CD4-positive, alpha-beta T cell treated with Interleukin-17A for 1 hour (primary cell): Measurements from ENCODE around the gene KISS1R.
"Not testable (repeated sequence)": the region's sequence is repeated elsewhere in the genome, so short reads cannot be mapped to it uniquely, and the experiment has no call there.

Source experiments
- DNase-seq: peaks from one replicate; pipeline ENCODE4 v3.0.0-alpha.2; 2020

Gene KISS1R

GRCh38 chr19:882871-883497 is 34.1 kb upstream of the KISS1R start:
- no peak for DNase-seq

GRCh38 chr19:883661-884211 is 33.4 kb upstream of the KISS1R start:
- no peak for DNase-seq

- DNase-seq = no peak
These were observed 32.5 kb upstream of the KISS1R start for GRCh38 chr19:884420-885211.

DNA sequence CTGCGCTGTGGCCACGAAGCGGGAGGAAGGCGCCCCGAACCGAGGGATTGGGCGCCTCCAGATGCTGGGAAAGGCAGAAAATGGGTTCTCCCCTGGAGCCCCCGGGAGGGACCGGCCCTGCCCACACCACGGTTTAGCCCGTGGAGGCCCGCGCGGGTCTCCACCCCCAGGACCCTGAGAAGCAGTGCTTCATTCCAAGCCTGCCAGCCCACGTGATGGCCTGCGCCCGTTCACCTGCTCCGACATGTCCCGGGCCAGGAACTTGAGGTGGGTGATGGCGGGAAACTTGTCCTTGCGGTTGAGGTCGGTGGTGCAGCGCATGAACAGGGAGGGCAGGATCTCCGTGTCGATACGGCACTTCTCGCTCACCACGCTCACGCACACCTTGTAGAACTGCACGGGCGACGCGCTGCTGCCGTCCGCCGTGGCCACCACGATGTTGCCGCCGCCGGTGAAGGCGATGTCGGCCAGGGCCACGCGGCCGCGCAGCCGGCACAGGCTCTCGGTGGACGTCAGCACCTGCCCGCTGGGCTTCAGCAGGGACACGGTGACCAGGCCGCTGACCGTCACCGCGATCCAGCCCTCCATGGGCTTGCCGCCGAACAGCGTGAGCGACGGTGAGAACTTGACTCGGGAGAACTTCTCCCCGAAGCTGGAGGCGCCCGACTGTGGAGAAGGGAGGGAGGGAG is 31.5 kb upstream of the KISS1R start:
- DNase-seq = no peak

DNA sequence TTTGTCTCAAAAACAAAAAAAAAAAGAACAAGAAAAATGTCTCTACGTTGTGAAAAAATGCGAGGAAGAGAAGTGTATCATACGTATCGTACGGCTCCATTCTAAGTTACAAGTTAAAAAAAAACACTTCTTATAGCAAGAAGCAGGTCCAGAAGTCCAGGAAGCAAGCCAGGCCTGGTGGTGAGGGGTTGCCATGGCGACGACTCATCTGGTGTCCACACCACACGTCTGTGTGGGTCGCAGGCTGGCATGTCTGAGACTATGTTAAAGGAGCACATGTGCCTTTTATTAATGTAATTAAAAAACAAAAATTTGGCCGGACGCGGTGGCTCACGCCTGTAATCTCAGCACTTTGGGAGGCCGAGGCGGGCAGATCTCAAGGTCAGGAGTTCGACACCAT is 30.1 kb upstream of the KISS1R start:
- no peak for DNase-seq

- no peak for DNase-seq
These were observed 29.5 kb upstream of the KISS1R start for GRCh38 chr19:887599-887998.

DNA sequence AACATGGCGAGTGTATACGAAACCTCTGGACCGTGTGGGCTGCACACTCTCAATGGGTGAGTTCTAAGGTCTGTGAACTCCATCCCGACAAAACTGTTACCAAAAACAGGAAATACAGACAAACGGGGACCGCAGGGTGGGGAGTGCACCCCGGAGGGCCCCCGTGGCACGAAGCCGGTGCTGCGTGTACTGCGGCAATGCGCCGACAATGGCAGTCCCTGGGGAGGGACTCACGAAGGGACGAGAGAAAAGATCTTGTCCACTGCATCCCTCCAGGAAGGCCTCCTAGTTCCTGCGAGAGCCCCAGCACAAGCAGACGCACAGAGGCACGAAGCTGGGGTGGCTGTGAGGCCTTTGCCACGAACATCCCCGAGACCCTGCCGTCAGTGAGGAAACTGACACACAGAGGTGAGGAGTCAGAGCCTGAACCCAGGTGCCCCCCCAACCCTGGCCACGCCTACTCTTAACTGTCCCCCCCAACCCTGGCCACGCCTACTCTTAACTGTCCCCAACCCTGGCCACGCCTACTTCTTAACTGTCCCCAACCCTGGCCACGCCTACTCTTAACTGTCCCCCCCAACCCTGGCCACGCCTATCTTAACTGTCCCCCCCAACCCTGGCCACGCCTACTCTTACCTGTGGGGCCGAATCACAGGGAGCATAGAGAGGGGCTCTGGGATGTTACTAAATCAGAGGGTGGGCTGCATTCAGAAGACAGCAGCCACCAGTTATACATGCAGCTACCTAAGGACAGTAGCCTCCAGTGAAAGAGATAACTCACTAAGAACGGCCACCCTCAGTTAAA is 28.4 kb upstream of the KISS1R start:
- DNase-seq = no peak

DNA sequence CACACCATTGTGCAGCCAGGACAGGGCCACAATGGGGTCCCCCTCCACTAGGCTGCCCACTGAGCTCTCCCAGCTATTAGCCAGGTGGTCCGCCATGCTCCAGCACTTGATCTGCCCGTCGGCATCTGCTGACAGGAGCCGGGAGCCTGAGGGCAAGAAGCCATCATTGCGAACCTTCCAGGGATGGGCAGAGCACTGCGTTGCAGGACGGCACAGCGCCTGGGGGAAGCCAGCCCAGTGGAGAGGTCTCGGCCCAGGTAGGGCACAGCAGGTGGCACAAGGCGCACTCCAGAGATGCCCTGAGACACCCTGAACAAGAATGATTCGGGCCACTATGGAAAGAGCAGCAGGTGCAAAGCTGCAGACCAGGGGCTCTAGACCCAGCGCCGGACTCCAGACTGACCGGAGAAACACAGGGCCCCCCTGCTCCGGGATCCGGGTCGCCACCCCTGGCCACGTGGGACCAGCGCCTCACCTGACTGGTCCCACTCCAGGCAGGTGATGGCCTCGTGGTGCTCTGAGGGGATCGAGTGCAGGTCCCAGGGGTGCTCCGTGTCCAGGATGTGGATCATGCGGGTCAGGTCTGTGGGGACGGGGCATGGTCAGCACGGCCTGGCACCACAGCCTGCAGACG is 27.4 kb upstream of the KISS1R start:
- no peak for DNase-seq

- DNase-seq = no peak
These were observed 26.3 kb upstream of the KISS1R start for GRCh38 chr19:890831-891230.

GRCh38 chr19:891421-892200 is 25.5 kb upstream of the KISS1R start:
- not testable (repeated sequence) for DNase-seq

- DNase-seq = no peak
These were observed 24.8 kb upstream of the KISS1R start for GRCh38 chr19:892243-892893.

GRCh38 chr19:892894-893689 is 24.0 kb upstream of the KISS1R start, which contains the start of the genes MED16 and RNU6-9:
Gene MED16 (minus strand): TSS chr19:893187. CDS start chr19:891131, 2,056 bp downstream.
Gene RNU6-9 (plus strand): TSS chr19:893484.
- DNase-seq = peak; percentile 94

DNA sequence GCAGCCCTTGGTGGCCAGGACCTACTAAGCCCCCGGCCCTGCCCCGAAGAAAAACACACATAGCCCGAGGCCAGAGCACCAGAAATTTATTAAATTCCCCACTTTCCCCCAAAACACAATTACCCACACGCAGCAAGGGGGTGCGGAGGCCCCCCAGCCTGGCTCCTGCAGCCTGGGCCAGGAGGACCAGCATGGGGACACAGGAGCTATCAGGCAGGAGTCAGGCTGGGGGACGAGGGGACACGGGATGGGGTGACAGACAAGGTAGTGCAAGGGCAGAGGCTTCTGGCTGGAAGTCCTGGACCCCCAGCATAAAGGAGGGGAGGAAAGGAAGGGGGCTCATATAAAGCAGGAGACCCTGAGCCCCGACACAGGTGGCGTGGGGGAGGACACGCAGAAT is 20.7 kb upstream of the KISS1R start:
- DNase-seq = no peak

GRCh38 chr19:896999-897398 is 20.1 kb upstream of the KISS1R start:
- no peak for DNase-seq

GRCh38 chr19:897442-898039 is 19.6 kb upstream of the KISS1R start:
- no peak for DNase-seq

DNA sequence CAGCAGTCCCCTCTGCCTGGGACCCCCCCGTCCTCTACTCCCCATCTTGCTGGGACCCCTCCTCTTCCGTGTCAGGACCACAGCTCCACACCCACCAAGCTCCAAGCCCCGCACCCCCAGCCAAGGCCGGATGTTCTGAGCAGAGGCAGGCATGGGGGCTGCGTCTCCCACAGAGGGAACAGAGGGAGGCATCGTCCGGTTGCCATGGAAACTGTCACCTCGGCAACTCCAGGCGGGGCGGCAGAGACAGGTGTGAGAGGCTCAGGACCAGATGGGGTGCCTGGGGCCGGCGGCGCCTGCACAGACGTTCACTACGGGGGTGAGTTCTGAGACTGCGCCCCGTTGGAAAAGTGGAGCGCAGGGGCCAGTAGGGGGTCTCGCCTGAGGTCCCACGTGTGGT is 18.5 kb upstream of the KISS1R start:
- peak; percentile 49 for DNase-seq

DNA sequence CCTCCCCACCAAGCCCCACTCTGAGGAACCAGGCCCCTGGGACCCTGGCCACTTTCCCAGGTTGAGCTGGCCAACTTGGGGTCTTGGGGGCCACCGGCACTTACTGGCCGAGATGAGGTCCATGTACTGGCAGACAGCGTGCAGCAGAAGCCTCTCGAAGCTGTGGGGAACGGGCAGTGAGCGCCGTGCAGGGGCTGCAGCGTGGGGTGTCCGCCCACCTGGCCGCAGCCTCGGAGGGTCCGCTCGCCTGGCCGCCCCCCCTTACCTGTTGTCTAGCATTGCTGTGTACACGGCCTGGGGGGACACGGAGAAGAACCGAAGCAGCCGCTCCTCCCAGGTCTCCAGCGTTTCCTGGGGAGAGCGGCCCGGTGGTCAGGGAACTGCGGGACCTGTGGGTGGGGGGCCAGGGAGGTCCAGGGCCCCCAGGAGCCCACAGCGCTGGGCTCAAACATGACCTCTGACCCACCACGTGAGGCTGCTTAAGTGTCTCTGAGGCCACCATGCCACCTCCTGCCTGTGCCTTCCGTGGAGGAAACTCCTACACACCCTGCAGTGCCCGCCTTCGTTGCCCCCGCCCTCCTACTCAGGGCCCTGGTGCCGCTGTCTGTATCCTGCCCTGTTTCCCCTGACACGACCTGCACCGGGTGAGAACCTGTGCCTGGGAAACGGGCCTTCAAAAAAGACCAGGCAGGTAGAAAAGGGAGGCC is 17.6 kb upstream of the KISS1R start:
- DNase-seq = no peak

GRCh38 chr19:900043-900301 is 17.2 kb upstream of the KISS1R start:
- no peak for DNase-seq
